GM06990 (cell line): Measurements from ENCODE around the gene DBH.

ENCODE experiments used
- DNase-seq: peaks from one replicate; pipeline ENCODE4 v3.0.0-alpha.2; 2011; ENCODE audit not compliant: insufficient read length; ENCODE audit errors: extremely low read depth
- H3K27me3 ChIP-seq: replicated peaks from 2 replicates; pipeline ENCODE4 v1.6.0; 2011; ENCODE audit warnings: low read length; ENCODE audit not compliant: control insufficient read depth, insufficient read depth
- H3K36me3 ChIP-seq: 2 replicates; pipeline ENCODE4 v1.5.1; 2011; ENCODE audit warnings: low read length; ENCODE audit not compliant: control insufficient read depth, insufficient read depth
- H3K4me3 ChIP-seq: replicated peaks from 2 replicates; pipeline ENCODE4 v1.5.1; 2011; ENCODE audit warnings: low read depth, mild to moderate bottlenecking, control low read depth, low read length
- CTCF ChIP-seq: IDR thresholded peaks from 2 replicates; pipeline ENCODE4 v1.5.1; 2011; ENCODE audit warnings: low read length, control low read depth, mild to moderate bottlenecking, inconsistent platforms; ENCODE audit not compliant: insufficient read depth, poor library complexity, severe bottlenecking

DBH gene

GRCh38 chr9:133612816-133613215, 23.3 kb upstream of the DBH start:
- H3K36me3 ChIP-seq = no peaks in the 10 kb centered on the region
- no peak for TF ChIP-seq CTCF
- no peak overlapping the region for H3K4me3 ChIP-seq
- no peaks in the 10 kb centered on the region; the same call in 1 of the 2 replicates for H3K27me3 ChIP-seq
- no peak for DNase-seq

DNA sequence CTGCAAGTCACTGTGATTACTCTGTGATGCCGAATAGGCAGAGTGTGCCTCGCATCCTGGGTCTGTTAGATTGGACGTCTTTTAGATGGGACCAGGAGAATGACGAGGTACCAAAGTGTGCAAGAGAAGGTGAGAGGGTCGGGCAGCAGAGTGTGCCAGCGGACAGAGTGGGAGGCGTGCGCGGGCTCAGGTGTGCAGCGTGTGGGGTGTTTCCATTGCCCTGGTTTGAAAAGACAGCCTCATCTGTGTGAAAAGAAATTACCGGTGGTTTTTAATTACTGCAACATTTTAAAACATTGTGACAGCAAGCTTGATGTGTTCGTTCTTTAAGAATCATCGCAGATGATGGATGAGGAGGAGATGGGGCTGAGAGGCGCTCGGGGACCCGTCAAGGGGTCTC, 22.7 kb upstream of the DBH start:
- DNase-seq = no peak
- Histone ChIP-seq H3K36me3 (no peaks in the 10 kb centered on the region), H3K27me3 (no peaks in the 10 kb centered on the region; the same call in 1 of the 2 replicates), H3K4me3 (no peak overlapping the region)
- TF ChIP-seq CTCF = no peak

DNA sequence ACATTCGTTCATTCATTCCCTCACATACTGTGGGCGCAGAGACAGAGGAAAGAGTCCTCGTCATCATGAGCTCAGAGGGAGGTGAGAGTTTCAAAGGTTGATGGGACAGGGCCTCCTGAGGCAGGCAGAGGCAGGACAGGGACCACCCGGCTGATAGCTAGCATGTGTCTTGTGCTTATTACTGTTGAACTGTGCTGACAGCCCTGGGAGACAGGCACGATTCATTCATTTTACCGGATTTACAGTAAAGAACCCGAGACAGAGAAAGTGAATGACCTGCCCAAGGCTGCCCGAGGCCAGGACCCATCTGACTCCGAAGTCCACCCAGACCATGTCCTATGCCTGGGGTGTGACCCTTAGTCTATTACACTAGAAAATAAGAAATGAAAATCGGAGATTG, 22.1 kb upstream of the DBH start:
- Histone ChIP-seq H3K4me3 (no peak overlapping the region), H3K36me3 (no peaks in the 10 kb centered on the region), H3K27me3 (no peaks in the 10 kb centered on the region; the same call in 1 of the 2 replicates)
- no peak for DNase-seq
- TF ChIP-seq CTCF = no peak

DNA sequence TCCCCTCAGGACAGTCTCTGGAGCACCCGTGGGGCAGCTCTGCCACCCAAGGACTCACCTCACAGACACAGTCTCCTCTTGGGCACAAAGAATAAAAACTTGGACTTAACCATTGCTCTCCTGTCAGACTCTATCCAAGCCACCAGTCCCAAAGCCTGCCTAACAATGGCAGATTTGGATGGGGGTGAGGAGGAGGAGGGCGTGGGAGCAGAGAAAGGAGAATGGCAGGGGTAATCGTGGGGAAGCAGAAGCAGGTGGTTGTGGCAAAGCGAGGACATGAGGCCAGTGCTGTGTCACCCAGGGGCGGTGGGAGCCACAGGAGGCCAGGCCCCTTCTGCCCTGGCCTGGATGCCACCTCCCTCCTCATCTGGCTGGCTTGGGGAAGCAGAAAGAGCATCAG, 21.5 kb upstream of the DBH start:
- no peak for TF ChIP-seq CTCF
- Histone ChIP-seq H3K4me3 (no peak overlapping the region), H3K36me3 (no peaks in the 10 kb centered on the region), H3K27me3 (no peaks in the 10 kb centered on the region; the same call in 1 of the 2 replicates)
- no peak for DNase-seq

DNA sequence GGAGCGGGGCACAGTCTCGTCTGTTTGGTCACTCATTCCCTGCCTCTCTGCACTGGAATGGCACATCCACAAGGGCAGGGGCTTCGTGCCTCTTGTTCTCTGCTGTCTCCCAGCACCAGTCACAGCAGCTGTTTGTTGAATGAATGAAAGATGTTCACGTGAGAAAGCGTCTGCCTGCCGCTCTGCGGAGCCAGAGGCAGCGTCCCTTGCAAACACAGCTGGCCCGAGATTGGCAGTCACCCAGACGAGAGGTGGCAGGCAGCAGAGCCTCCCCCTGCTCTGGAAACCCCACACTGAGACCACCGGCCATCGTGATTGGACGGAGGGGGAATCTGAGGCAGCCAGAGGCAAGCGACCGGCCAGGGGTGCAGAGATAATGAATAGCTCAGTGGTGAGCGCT, 21.0 kb upstream of the DBH start:
- no peaks in the 10 kb centered on the region for H3K36me3 ChIP-seq
- DNase-seq = no peak
- no peak overlapping the region for H3K4me3 ChIP-seq
- no peak for TF ChIP-seq CTCF
- no peaks in the 10 kb centered on the region; the same call in 1 of the 2 replicates for H3K27me3 ChIP-seq

- H3K4me3 ChIP-seq = no peak overlapping the region
- H3K27me3 ChIP-seq = no peaks in the 10 kb centered on the region; the same call in 1 of the 2 replicates
- H3K36me3 ChIP-seq = no peaks in the 10 kb centered on the region
- no peak for TF ChIP-seq CTCF
- no peak for DNase-seq
These were observed 20.5 kb upstream of the DBH start for GRCh38 chr9:133615606-133616188.
